Measurements from ENCODE around the gene PLEKHA6. TPM values are rescaled to one million over a fixed set of nuclear protein-coding genes. Genes with fewer than 3 reads are reported as not detected.
A peak's percentile ranks its signal among the peaks of the same experiment; 100 is the strongest.

PLEKHA6 gene
- total RNA-seq, 1 donor from 2014 or later = 0.21 TPM

DNA sequence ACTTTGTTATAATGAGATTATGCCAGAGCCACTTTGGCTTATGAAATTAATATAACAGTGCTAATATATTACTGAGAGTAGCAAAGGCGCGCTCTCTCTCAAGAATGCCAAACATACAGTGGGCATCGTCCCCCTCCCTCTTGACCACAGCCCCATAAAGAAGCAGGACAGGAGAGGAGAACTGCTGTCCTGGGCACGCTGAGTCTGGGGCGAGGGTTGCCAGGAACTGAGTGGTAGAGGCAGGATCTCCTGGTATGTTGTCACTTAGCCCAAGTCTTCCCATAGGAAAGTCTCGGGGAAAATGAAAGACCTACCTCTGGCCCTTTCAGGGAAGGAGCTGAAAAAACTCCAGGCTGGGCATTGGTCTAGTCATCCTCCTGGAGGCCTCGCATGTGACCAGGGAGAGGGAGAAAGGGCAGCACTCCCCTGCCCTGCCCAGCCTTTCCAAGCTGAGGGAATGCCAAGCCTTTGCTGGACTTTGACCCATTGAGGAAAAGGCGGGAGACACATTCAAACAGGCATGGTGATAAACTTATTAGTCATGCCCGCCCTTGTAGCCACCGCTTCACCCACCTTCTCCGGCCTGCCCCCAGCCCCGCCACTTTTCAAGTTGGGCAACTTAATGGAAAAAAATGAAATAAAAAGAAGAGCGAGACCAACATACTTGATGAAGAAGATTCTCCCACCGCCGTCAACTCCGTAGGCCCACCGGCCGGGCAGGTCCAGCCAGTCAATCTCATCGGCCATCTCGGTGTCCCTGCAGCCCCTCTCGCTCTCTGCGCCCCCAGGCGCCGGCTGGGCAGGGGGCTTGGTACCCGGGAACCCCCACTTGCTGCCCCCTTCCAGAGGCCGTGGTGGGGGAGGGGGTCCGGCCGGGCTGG, 17.4 kb upstream of the PLEKHA6 start:
- Mint-ChIP-seq H3K36me3 (ENCODE audit: low read depth) (no peaks in the 10 kb centered on the region), H3K4me1 (ENCODE audit: low read depth) (peaks cover 8% of the 10 kb centered on the region), H3K27me3 (ENCODE audit: insufficient read depth) (peaks cover 45% of the 10 kb centered on the region), H3K27ac (no peak overlapping the region), H3K9me3 (no peaks in the 10 kb centered on the region), H3K4me3 (peak overlapping the region; percentile 73)
- no peak for DNase-seq (ENCODE audit: low spot score)
- intact Hi-C loops (cut with micrococcal nuclease) = no loop called here

GRCh38 chr1:204376465-204376864, 16.7 kb upstream of the PLEKHA6 start:
- intact Hi-C loops (cut with micrococcal nuclease) = no loop called here
- Mint-ChIP-seq H3K27ac (no peak overlapping the region), H3K9me3 (no peaks in the 10 kb centered on the region), H3K4me1 (ENCODE audit: low read depth) (peaks cover 8% of the 10 kb centered on the region), H3K27me3 (ENCODE audit: insufficient read depth) (peaks cover 49% of the 10 kb centered on the region), H3K4me3 (no peak overlapping the region), H3K36me3 (ENCODE audit: low read depth) (no peaks in the 10 kb centered on the region)
- no peak for DNase-seq (ENCODE audit: low spot score)

DNA sequence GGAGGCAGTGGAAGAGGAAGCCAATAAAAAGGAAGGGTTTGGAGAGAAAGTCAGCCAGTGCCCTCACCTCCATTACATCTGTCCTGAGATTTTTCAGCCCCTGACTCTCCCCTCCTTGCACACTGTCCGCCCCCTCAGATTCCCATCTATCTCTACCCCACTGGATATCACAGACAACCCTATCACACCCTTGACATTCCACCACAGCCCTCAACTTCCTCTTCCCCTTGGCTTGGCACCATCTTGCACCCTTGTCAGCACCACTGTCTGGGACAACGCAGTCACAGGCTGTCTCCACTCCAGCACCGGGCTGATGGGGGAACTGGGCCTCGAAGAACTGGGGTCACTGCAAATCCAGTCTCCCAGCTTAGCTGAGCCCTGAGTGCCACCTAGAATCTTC, 14.2 kb upstream of the PLEKHA6 start:
- H3K4me3 Mint-ChIP-seq = no peak overlapping the region
- intact Hi-C loops (cut with micrococcal nuclease) = no loop called here

GRCh38 chr1:204370176-204370575, 10.4 kb upstream of the PLEKHA6 start:
- no peak for DNase-seq (ENCODE audit: low spot score)
- Mint-ChIP-seq H3K27ac (no peak overlapping the region), H3K9me3 (no peaks in the 10 kb centered on the region), H3K36me3 (ENCODE audit: low read depth) (no peaks in the 10 kb centered on the region), H3K27me3 (ENCODE audit: insufficient read depth) (peaks cover 15% of the 10 kb centered on the region), H3K4me3 (no peak overlapping the region), H3K4me1 (ENCODE audit: low read depth) (peaks cover 17% of the 10 kb centered on the region)
- intact Hi-C loops (cut with micrococcal nuclease) = no loop called here

More for the DNA sequence above, 14.2 kb upstream of the PLEKHA6 start:
- no peak for DNase-seq (ENCODE audit: low spot score)
- Mint-ChIP-seq H3K4me1 (ENCODE audit: low read depth) (peaks cover 13% of the 10 kb centered on the region), H3K36me3 (ENCODE audit: low read depth) (no peaks in the 10 kb centered on the region), H3K9me3 (no peaks in the 10 kb centered on the region), H3K27ac (no peak overlapping the region), H3K27me3 (ENCODE audit: insufficient read depth) (peaks cover 33% of the 10 kb centered on the region)

DNA sequence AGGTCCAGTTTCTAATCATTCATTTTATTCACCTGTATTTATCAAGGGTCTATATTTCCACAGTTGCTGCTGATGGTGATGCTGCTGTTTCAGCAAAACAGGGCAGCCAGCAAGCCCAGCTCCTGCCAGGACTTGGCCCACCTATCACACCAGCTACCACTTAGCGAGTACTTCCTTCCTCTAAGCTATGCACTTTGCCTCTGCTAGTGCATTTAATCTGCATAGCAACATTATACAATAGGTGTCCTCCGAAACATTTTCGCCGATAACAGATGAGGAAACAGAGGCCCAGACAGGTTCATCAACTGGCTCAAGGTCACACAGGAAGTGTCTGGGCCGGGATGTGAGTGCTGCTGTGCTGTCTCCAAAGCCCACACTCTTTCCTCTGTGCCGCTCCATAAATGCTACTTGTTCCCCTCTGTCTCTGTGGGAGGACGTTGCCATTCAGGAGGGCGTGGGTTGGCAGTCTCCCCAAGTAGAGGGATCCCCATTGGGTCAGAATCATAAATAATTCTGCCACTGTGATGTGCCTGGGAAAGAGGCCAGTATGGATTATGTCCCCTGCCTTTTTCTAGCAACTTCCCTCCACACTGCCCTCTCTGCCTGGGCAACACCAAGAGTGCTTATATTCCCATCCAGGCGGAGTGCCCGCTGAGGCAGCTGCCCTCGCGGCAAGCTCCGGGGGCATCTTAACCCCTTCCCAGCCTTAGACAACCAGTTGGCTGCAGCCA, 9.4 kb upstream of the PLEKHA6 start:
- Mint-ChIP-seq H3K4me1 (ENCODE audit: low read depth) (peaks cover 27% of the 10 kb centered on the region), H3K27ac (no peak overlapping the region), H3K36me3 (ENCODE audit: low read depth) (no peaks in the 10 kb centered on the region)

DNA sequence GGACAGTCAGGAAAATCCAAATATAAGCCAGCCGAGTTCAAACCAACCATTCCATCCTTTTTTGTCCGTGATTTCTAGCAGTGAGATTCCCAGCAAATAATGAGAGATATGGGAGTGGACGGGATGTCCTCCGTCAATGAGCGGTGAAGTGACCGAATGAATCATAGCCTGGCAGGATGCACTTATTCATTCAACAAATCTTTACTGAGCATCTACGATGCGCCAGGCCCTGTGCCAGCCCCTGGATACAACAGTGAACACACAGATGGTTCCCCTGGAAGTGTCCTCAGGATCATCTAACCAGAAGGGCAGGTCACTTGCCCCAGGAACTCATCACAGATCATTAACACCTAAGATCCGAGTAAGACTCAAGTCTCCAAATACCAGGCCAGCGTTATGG, 8.2 kb upstream of the PLEKHA6 start:
- H3K4me3 Mint-ChIP-seq = no peak overlapping the region
- H3K27ac Mint-ChIP-seq = no peak overlapping the region
- H3K27me3 Mint-ChIP-seq (ENCODE audit: insufficient read depth) = peaks cover 16% of the 10 kb centered on the region
- no peak for DNase-seq (ENCODE audit: low spot score)
- no peaks in the 10 kb centered on the region for H3K9me3 Mint-ChIP-seq
- H3K4me1 Mint-ChIP-seq (ENCODE audit: low read depth) = peaks cover 39% of the 10 kb centered on the region
- intact Hi-C loops (cut with micrococcal nuclease) = no loop called here
- H3K36me3 Mint-ChIP-seq (ENCODE audit: low read depth) = no peaks in the 10 kb centered on the region

More for the DNA sequence above, 9.4 kb upstream of the PLEKHA6 start:
- DNase-seq (ENCODE audit: low spot score) = no peak
- Mint-ChIP-seq H3K27me3 (ENCODE audit: insufficient read depth) (peaks cover 16% of the 10 kb centered on the region), H3K4me3 (no peak overlapping the region), H3K9me3 (no peaks in the 10 kb centered on the region)
- intact Hi-C loops (cut with micrococcal nuclease) = no loop called here

DNA sequence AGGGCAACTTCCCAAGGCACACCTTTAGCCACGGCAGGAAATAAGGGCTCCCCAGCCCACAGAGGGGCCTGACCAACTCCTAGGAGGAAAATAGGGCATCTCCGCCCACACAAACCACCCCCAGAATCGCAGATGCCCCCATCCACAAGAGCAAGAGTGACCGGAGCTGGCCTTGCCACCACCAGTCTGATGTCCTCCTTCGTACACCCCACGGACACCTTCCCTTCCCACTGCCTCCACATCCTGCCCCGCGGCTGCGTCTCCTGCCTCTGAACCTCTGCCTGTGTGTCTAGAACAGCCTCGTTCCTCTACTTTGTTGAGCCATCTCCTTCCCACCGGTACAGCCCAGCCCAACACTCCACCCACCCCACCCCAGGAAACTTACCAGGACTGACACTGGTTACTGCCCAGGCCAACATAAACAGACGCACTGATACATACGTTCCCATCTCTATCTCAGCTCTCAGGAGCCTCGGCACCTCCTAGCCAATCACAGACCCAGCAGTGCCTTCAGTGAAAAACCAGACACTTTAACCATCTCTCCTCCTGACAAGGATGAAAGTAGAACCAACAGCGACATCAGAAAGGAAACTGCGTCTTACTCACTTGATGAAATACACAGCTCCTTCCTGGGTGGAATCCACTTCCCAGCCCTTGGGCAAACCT, 7.6 kb upstream of the PLEKHA6 start:
- no peak for DNase-seq (ENCODE audit: low spot score)
- Mint-ChIP-seq H3K9me3 (no peaks in the 10 kb centered on the region), H3K4me1 (ENCODE audit: low read depth) (peaks cover 46% of the 10 kb centered on the region), H3K27ac (peak overlapping the region; percentile 33), H3K27me3 (ENCODE audit: insufficient read depth) (peaks cover 11% of the 10 kb centered on the region), H3K4me3 (no peak overlapping the region), H3K36me3 (ENCODE audit: low read depth) (no peaks in the 10 kb centered on the region)
- intact Hi-C loops (cut with micrococcal nuclease) = no loop called here

DNA sequence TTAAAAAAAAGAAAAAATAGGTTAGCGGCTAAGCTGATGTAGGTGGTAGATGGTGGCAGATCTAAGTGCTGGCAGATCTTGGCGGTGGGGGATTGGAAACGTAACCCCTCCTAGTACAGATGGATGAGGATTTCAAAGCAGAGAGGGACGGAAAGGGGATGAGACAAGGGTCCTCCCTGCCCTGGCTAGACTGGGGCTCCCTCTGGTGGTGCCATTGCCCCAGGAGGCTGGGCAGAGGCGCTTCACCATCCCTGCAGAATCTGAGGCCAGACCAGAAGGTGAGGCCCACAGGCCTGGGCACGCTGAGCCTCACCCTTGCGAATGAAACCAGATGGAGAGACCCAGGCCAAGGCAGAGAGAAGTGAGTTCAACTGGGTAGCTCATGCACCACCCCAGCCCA, 7.0 kb upstream of the PLEKHA6 start:
- Mint-ChIP-seq H3K36me3 (ENCODE audit: low read depth) (no peaks in the 10 kb centered on the region), H3K27ac (peak overlapping the region; percentile 33)
- no peak for DNase-seq (ENCODE audit: low spot score)

GRCh38 chr1:204363335-204364114, 3.8 kb upstream of the PLEKHA6 start:
- H3K4me1 Mint-ChIP-seq (ENCODE audit: low read depth) = peaks cover 40% of the 10 kb centered on the region
- peak overlapping the region; percentile 58 for H3K4me3 Mint-ChIP-seq
- H3K27me3 Mint-ChIP-seq (ENCODE audit: insufficient read depth) = peaks cover 17% of the 10 kb centered on the region
- intact Hi-C loops (cut with micrococcal nuclease) = loop anchor here (1.0 to 2.0 kb wide), 11 partner anchors 15 to 502 kb away; partner anchors contain the start of genes PPP1R15B and SNRPE
- H3K9me3 Mint-ChIP-seq = no peaks in the 10 kb centered on the region
- H3K27ac Mint-ChIP-seq = peak overlapping the region; percentile 82
- DNase-seq (ENCODE audit: low spot score) = peak; percentile 62
- H3K36me3 Mint-ChIP-seq (ENCODE audit: low read depth) = no peaks in the 10 kb centered on the region

More for the DNA sequence above, 7.0 kb upstream of the PLEKHA6 start:
- intact Hi-C loops (cut with micrococcal nuclease) = no loop called here
- peaks cover 10% of the 10 kb centered on the region for H3K27me3 Mint-ChIP-seq (ENCODE audit: insufficient read depth)
- H3K4me1 Mint-ChIP-seq (ENCODE audit: low read depth) = peaks cover 46% of the 10 kb centered on the region
- H3K9me3 Mint-ChIP-seq = no peaks in the 10 kb centered on the region
- H3K4me3 Mint-ChIP-seq = no peak overlapping the region

GRCh38 chr1:204362984-204363334, 3.2 kb upstream of the PLEKHA6 start:
- intact Hi-C loops (cut with micrococcal nuclease) = loop anchor here (1.0 to 2.0 kb wide), 9 partner anchors 35 to 502 kb away; partner anchors contain the start of genes PPP1R15B and SNRPE
- Mint-ChIP-seq H3K4me1 (ENCODE audit: low read depth) (peaks cover 40% of the 10 kb centered on the region), H3K9me3 (no peaks in the 10 kb centered on the region), H3K36me3 (ENCODE audit: low read depth) (no peaks in the 10 kb centered on the region), H3K27me3 (ENCODE audit: insufficient read depth) (peaks cover 18% of the 10 kb centered on the region), H3K27ac (peak overlapping the region; percentile 82), H3K4me3 (peak overlapping the region; percentile 58)
- DNase-seq (ENCODE audit: low spot score) = no peak

DNA sequence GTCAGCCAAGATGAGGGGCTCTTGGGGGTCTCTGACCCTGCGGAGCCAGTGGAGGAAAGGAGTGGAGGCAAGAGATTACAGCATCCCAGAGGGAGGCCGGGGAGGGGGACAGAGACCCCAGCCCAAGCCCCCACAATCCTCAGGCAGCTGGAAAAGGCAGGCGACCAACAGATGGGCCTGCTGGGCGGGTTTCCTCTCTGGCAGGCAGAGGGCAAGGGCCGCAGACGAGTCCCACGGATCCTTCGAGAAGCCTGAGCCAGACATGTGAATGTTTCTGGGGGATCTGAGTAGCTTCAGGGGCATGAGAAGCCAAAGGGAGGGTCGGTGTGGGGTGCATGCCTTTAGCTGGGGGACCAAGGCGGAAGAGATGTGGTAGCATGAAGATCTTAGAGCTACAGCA, 2.1 kb upstream of the PLEKHA6 start:
- peaks cover 40% of the 10 kb centered on the region for H3K4me1 Mint-ChIP-seq (ENCODE audit: low read depth)
- intact Hi-C loops (cut with micrococcal nuclease) = loop anchor here (2.0 kb wide), 1 partner anchor 49 kb away; the partner anchor contains the start of gene PPP1R15B
- no peak overlapping the region for H3K4me3 Mint-ChIP-seq

DNA sequence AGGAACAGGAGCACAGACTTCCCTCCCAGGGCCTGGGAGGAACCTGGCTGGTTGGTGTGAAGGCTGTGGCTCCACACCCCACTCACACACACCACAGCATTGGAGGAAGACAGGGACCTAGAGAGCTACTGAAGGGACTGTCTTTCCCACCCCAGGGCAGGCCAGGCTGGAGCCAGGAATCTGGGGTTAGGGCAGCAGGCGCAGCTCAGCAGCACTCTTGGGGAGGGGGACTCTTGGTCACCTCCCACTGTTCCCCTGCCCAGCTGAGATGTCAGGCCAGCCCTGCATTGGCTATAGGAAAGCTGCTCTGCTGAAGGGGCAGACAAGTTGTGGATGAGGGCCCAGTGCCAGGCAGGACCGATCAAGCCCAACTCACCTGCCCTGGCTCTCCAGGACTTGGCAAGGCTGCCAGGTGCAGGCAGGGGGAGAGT, 1.6 kb upstream of the PLEKHA6 start:
- intact Hi-C loops (cut with micrococcal nuclease) = no loop called here
- no peak overlapping the region for H3K4me3 Mint-ChIP-seq
- H3K36me3 Mint-ChIP-seq (ENCODE audit: low read depth) = no peaks in the 10 kb centered on the region
- no peak for DNase-seq (ENCODE audit: low spot score)
- H3K27ac Mint-ChIP-seq = peak overlapping the region; percentile 46
- peaks cover 40% of the 10 kb centered on the region for H3K4me1 Mint-ChIP-seq (ENCODE audit: low read depth)
- no peaks in the 10 kb centered on the region for H3K9me3 Mint-ChIP-seq
- H3K27me3 Mint-ChIP-seq (ENCODE audit: insufficient read depth) = peaks cover 27% of the 10 kb centered on the region

More for the DNA sequence above, 2.1 kb upstream of the PLEKHA6 start:
- Mint-ChIP-seq H3K27me3 (ENCODE audit: insufficient read depth) (peaks cover 27% of the 10 kb centered on the region), H3K27ac (peak overlapping the region; percentile 46), H3K9me3 (no peaks in the 10 kb centered on the region), H3K36me3 (ENCODE audit: low read depth) (no peaks in the 10 kb centered on the region)
- no peak for DNase-seq (ENCODE audit: low spot score)
